IMR-90 (cell line): ENCODE results near the gene RLN2. TPM values are rescaled to one million over a fixed set of nuclear protein-coding genes. Genes with fewer than 3 reads are reported as not detected.

Source experiments
- ATAC-seq: fragments of 200-7000 bp; cut with Tn5 transposase; 2 replicates; pipeline ENCODE4 v1.9.1; 2020; ENCODE audit warnings: low read depth, mild to moderate bottlenecking, moderate library complexity
- BruUV-seq: library from RNA; stranded (reverse); fragments of 400-500 nt; replicated peaks from 2 replicates; lab custom pipeline; 2021; lab: Mats Ljungman, UMichigan
- CTCF ChIA-PET: fragments of 300-600 bp; formaldehyde crosslinking; extraction: SDS; loops from one replicate; lab custom pipeline; 2021; ENCODE audit warnings: antibody characterized with exemption; lab: Yijun Ruan, JAX
- POLR2A ChIA-PET: fragments of 300-600 bp; sonication (Branson Sonifier 250); formaldehyde crosslinking; loops from one replicate; lab custom pipeline; 2022; ENCODE audit warnings: antibody characterized with exemption; ENCODE audit not compliant: unreplicated experiment; lab: Charles Lee
- DNase-seq: peaks from one replicate; pipeline ENCODE4 v3.0.0; 2013
- H2AFZ ChIP-seq: replicated peaks from 2 replicates; pipeline ENCODE3; 2013; ENCODE audit warnings: low read length, mild to moderate bottlenecking; ENCODE audit not compliant: poor library complexity
- H2AK5ac ChIP-seq: 2 replicates; pipeline ENCODE4 v1.6.1; 2013; ENCODE audit warnings: low read depth, low read length, inconsistent platforms
- H2AK9ac ChIP-seq: replicated peaks from 2 replicates; pipeline ENCODE3; 2013; ENCODE audit warnings: mild to moderate bottlenecking, low read depth, low read length, moderate library complexity; ENCODE audit not compliant: poor library complexity
- H2BK120ac ChIP-seq: 2 replicates; pipeline ENCODE4 v1.6.1; 2013; ENCODE audit warnings: low read depth, low read length, inconsistent platforms
- H2BK15ac ChIP-seq: 3 replicates; pipeline ENCODE4 v1.6.1; 2013; ENCODE audit warnings: low read depth, low read length, inconsistent platforms
- H2BK20ac ChIP-seq: 2 replicates; pipeline ENCODE4 v1.6.1; 2013; ENCODE audit warnings: low read depth, mild to moderate bottlenecking, inconsistent platforms, low read length, moderate library complexity
- H2BK5ac ChIP-seq: 2 replicates; pipeline ENCODE4 v1.6.1; 2013; ENCODE audit warnings: mild to moderate bottlenecking, low read depth, low read length, inconsistent platforms; ENCODE audit not compliant: poor library complexity, severe bottlenecking
- H3K14ac ChIP-seq: replicated peaks from 2 replicates; pipeline ENCODE4 v1.6.1; 2013; ENCODE audit warnings: low read depth, low read length, inconsistent platforms
- H3K18ac ChIP-seq: 2 replicates; pipeline ENCODE4 v1.6.1; 2013; ENCODE audit warnings: low read depth, low read length, control low read depth
- H3K23ac ChIP-seq: 2 replicates; pipeline ENCODE4 v1.6.1; 2013; ENCODE audit warnings: low read depth, low read length, inconsistent platforms
- H3K27ac ChIP-seq: 2 replicates; pipeline ENCODE4 v1.5.1; 2013; ENCODE audit warnings: mild to moderate bottlenecking, control low read depth, low read length; ENCODE audit not compliant: insufficient read depth
- H3K27me3 ChIP-seq: 2 replicates; pipeline ENCODE4 v1.6.1; 2013; ENCODE audit warnings: low read length; ENCODE audit not compliant: control insufficient read depth, insufficient read depth
- H3K36me3 ChIP-seq: 2 replicates; pipeline ENCODE4 v1.6.1; 2013; ENCODE audit warnings: low read length, mixed read lengths; ENCODE audit not compliant: control insufficient read depth, insufficient read depth
- H3K4ac ChIP-seq: 2 replicates; pipeline ENCODE4 v1.6.1; 2013; ENCODE audit warnings: low read depth, low read length, inconsistent platforms
- H3K4me1 ChIP-seq: 2 replicates; pipeline ENCODE4 v1.6.1; 2013; ENCODE audit warnings: low read length, mixed read lengths; ENCODE audit not compliant: control insufficient read depth, insufficient read depth
- H3K4me2 ChIP-seq: 2 replicates; pipeline ENCODE4 v1.6.1; 2013; ENCODE audit warnings: low read depth, mild to moderate bottlenecking, control low read depth, low read length, moderate library complexity
- H3K4me3 ChIP-seq: 2 replicates; pipeline ENCODE4 v1.5.1; 2013; ENCODE audit warnings: low read depth, mild to moderate bottlenecking, control low read depth, low read length, moderate library complexity; ENCODE audit not compliant: insufficient read depth
- H3K56ac ChIP-seq: 2 replicates; pipeline ENCODE4 v1.6.1; 2013; ENCODE audit warnings: low read length, inconsistent platforms; ENCODE audit not compliant: insufficient read depth; ENCODE audit errors: extremely low read depth
- H3K79me1 ChIP-seq, 2 experiments: 2 replicates each; pipeline ENCODE4 v1.6.1; 2013; ENCODE audit warnings: low read length in 2 of 2, inconsistent platforms in 1 of 2, low read depth in 1 of 2
- H3K9ac ChIP-seq: 2 replicates; pipeline ENCODE4 v1.6.1; 2013; ENCODE audit warnings: low read depth, low read length, control low read depth
- H3K9me1 ChIP-seq: 2 replicates; pipeline ENCODE4 v1.6.1; 2013; ENCODE audit warnings: low read length, inconsistent platforms; ENCODE audit not compliant: insufficient read depth
- H3K9me3 ChIP-seq: 2 replicates; pipeline ENCODE4 v1.6.1; 2013; ENCODE audit warnings: low read length; ENCODE audit not compliant: control insufficient read depth, insufficient read depth
- H4K20me1 ChIP-seq: 2 replicates; pipeline ENCODE4 v1.6.1; 2013; ENCODE audit warnings: low read length, inconsistent platforms; ENCODE audit not compliant: insufficient read depth
- H4K5ac ChIP-seq: 2 replicates; pipeline ENCODE4 v1.6.1; 2013; ENCODE audit warnings: mild to moderate bottlenecking, low read depth, low read length, control low read depth
- H4K8ac ChIP-seq, 2 experiments: 2 replicates each; pipeline ENCODE4 v1.6.1; 2013; ENCODE audit warnings: low read depth in 2 of 2, low read length in 2 of 2, control low read depth in 1 of 2, inconsistent platforms in 1 of 2
- H4K91ac ChIP-seq: 2 replicates; pipeline ENCODE4 v1.6.1; 2013; ENCODE audit warnings: low read depth, low read length, inconsistent platforms; ENCODE audit not compliant: insufficient read depth
- BHLHE40 ChIP-seq: fragments of 150-350 bp; IDR thresholded peaks from 2 replicates; pipeline ENCODE4 v1.6.1; 2016; ENCODE audit warnings: mild to moderate bottlenecking, low read depth, low read length
- CEBPB ChIP-seq: IDR thresholded peaks from 2 replicates; pipeline ENCODE4 v1.6.1; 2012; ENCODE audit warnings: low read depth, low read length, improper control_type of control experiment
- CHD1 ChIP-seq: IDR thresholded peaks from 2 replicates; pipeline ENCODE4 v1.6.1; 2012; ENCODE audit warnings: low read depth, low read length, improper control_type of control experiment
- CTCF ChIP-seq: conservative IDR thresholded peaks from 2 replicates; pipeline ENCODE4 v1.5.1; 2012; ENCODE audit warnings: mild to moderate bottlenecking, low read depth, low read length, improper control_type of control experiment
- FOS ChIP-seq: fragments of 150-350 bp; IDR thresholded peaks from 2 replicates; pipeline ENCODE4 v1.6.1; 2016; ENCODE audit warnings: low read depth, low read length
- MAFK ChIP-seq: IDR thresholded peaks from 2 replicates; pipeline ENCODE4 v1.6.1; 2012; ENCODE audit warnings: low read depth, low read length, improper control_type of control experiment
- MAZ ChIP-seq: IDR thresholded peaks from 2 replicates; pipeline ENCODE4 v1.6.1; 2012; ENCODE audit warnings: low read depth, mild to moderate bottlenecking, low read length, improper control_type of control experiment, moderate library complexity, borderline replicate concordance
- MXI1 ChIP-seq: IDR thresholded peaks from 2 replicates; pipeline ENCODE4 v1.6.1; 2012; ENCODE audit warnings: low read depth, mild to moderate bottlenecking, low read length, moderate library complexity, borderline replicate concordance
- NFE2L2 ChIP-seq: fragments of 150-350 bp; IDR thresholded peaks from 2 replicates; pipeline ENCODE4 v1.6.1; 2016; ENCODE audit warnings: low read depth, mild to moderate bottlenecking, low read length
- POLR2A ChIP-seq: IDR thresholded peaks from 2 replicates; pipeline ENCODE4 v1.6.1; 2012; ENCODE audit warnings: mild to moderate bottlenecking, low read depth, low read length
- RAD21 ChIP-seq: IDR thresholded peaks from 2 replicates; pipeline ENCODE4 v1.6.1; 2012; ENCODE audit warnings: low read length, improper control_type of control experiment
- RCOR1 ChIP-seq: IDR thresholded peaks from 2 replicates; pipeline ENCODE4 v1.6.1; 2012; ENCODE audit warnings: mild to moderate bottlenecking, low read length, improper control_type of control experiment; ENCODE audit not compliant: insufficient replicate concordance
- RFX5 ChIP-seq: IDR thresholded peaks from 2 replicates; pipeline ENCODE4 v1.8.0; 2012; ENCODE audit warnings: low read depth, mild to moderate bottlenecking, low read length, moderate library complexity
- SMC3 ChIP-seq: fragments of 150-350 bp; IDR thresholded peaks from 2 replicates; pipeline ENCODE4 v1.6.1; 2016; ENCODE audit warnings: low read depth, mild to moderate bottlenecking, antibody characterized with exemption, low read length, moderate library complexity
- dilution Hi-C: fragments of 300-500 bp; cut with HindIII; formaldehyde crosslinking; loops from one replicate; pipeline ENCODE4 v1.14.3; 2018; ENCODE audit warnings: low sequenced_read_pairs; ENCODE audit not compliant: unreplicated experiment
- in situ Hi-C: fragments of 300-500 bp; cut with MboI; formaldehyde crosslinking; loops from 3 replicates; pipeline ENCODE4 v1.14.3; 2019; ENCODE audit warnings: low sequenced_read_pairs, inconsistent platforms, mixed read lengths
- intact Hi-C: fragments of 100-400 bp; cut with micrococcal nuclease; formaldehyde crosslinking; loops from 2 replicates; pipeline ENCODE4 v1.10.0; 2022
- polyA plus RNA-seq, 3 experiments: library from polyadenylated mRNA; depleted of rRNA; stranded (reverse); fragments of >200 nt; gene quantifications; 2 replicates each; pipeline ENCODE4 v1.2.3, GENCODE V29; 2012; ENCODE audit warnings: low replicate concordance in 1 of 3
- total RNA-seq: library from RNA; depleted of rRNA; stranded (reverse); fragments of >200 nt; gene quantifications from 2 replicates; pipeline ENCODE4 v1.2.3, GENCODE V29; 2012
- TF ChIP-seq, protein P1 (sequence below): fragments of 150-350 bp; IDR thresholded peaks from 2 replicates; pipeline ENCODE4 v1.6.1; 2016; ENCODE audit warnings: low read depth, mild to moderate bottlenecking, low read length, moderate library complexity, borderline replicate concordance
- TF ChIP-seq, protein P2 (sequence below): fragments of 150-350 bp; IDR thresholded peaks from 2 replicates; pipeline ENCODE4 v1.6.1; 2017; ENCODE audit warnings: mild to moderate bottlenecking, antibody characterized with exemption, low read length, low read depth

The RLN2 gene
- total and polyA plus RNA-seq, 2 of the 4 experiments (the other 2 are of a cell fraction): not detected

DNA sequence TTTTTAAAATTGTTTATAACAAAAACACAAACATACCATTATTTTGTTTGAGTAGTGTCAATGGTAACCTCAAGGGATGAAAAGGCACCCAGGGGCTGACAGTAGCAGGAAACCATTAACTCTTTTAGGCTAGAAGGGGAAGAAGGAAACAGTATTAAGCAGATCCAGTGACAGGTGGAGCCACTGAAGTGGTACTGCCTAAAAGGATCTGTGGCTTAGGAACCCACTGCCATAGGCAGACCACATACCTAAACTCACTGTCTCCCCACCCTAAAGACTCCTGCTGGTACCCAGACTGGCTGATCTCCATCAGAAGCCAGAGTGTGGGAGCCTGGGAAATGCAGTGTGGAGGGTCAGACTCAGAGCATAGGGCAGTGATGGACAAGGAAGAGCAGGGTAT lies 21.7 kb upstream of the RLN2 start:
- Histone ChIP-seq H2BK15ac (no peak overlapping the region), H3K23ac (no peak overlapping the region), H3K79me1 (no peaks in the 10 kb centered on the region), H4K5ac (no peak overlapping the region), H3K14ac (no peak overlapping the region), H2BK120ac (no peak overlapping the region), H3K4me2 (no peak overlapping the region), H3K9me1 (no peaks in the 10 kb centered on the region), H3K56ac (no peak overlapping the region), H3K4me3 (no peak overlapping the region), H2BK20ac (no peak overlapping the region), H4K91ac (no peak overlapping the region), H4K8ac (no peak overlapping the region), H3K27me3 (no peaks in the 10 kb centered on the region; the same call in 1 of the 2 replicates), H2AK5ac (no peak overlapping the region), H2BK5ac (no peak overlapping the region), H3K9ac (no peak overlapping the region), H3K18ac (no peak overlapping the region), H2AK9ac (no peak overlapping the region), H3K4ac (no peak overlapping the region), H3K4me1 (no peaks in the 10 kb centered on the region), H2AFZ (no peak overlapping the region), H4K20me1 (no peaks in the 10 kb centered on the region), H3K9me3 (no peaks in the 10 kb centered on the region), H3K36me3 (no peaks in the 10 kb centered on the region), H3K27ac (no peak overlapping the region)
- dilution Hi-C loops (no loop called here), intact Hi-C loops (no loop called here), in situ Hi-C loops (no loop called here)
- TF ChIP-seq BHLHE40: no peak
- no peak for TF ChIP-seq POLR2A
- no peak for TF ChIP-seq MAFK
- no peak for TF ChIP-seq RFX5
- TF ChIP-seq FOS: no peak
- no peak for TF ChIP-seq NFE2L2
- TF ChIP-seq CHD1: no peak
- TF ChIP-seq, protein P1, sequence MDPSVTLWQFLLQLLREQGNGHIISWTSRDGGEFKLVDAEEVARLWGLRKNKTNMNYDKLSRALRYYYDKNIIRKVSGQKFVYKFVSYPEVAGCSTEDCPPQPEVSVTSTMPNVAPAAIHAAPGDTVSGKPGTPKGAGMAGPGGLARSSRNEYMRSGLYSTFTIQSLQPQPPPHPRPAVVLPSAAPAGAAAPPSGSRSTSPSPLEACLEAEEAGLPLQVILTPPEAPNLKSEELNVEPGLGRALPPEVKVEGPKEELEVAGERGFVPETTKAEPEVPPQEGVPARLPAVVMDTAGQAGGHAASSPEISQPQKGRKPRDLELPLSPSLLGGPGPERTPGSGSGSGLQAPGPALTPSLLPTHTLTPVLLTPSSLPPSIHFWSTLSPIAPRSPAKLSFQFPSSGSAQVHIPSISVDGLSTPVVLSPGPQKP: no peak
- no peak for TF ChIP-seq CEBPB
- TF ChIP-seq SMC3: no peak
- TF ChIP-seq RCOR1: no peak
- TF ChIP-seq MXI1: no peak
- no peak for TF ChIP-seq CTCF
- TF ChIP-seq, protein P2, sequence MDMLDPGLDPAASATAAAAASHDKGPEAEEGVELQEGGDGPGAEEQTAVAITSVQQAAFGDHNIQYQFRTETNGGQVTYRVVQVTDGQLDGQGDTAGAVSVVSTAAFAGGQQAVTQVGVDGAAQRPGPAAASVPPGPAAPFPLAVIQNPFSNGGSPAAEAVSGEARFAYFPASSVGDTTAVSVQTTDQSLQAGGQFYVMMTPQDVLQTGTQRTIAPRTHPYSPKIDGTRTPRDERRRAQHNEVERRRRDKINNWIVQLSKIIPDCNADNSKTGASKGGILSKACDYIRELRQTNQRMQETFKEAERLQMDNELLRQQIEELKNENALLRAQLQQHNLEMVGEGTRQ: no peak
- TF ChIP-seq MAZ: no peak
- TF ChIP-seq RAD21: no peak
- ChIA-PET POLR2A (no interaction called here), CTCF (no interaction called here)
- ATAC-seq (no peak), DNase-seq (no peak)
- BruUV-seq: no TSS peak
